ENCODE data around the gene PCSK9. TPM values are rescaled to one million over a fixed set of nuclear protein-coding genes. Genes with fewer than 3 reads are reported as not detected.
"Not testable (repeated sequence)": the region's sequence is repeated elsewhere in the genome, so short reads cannot be mapped to it uniquely, and the experiment has no call there.

Gene PCSK9
- total and polyA plus RNA-seq, 9 of the 15 experiments (the other 6 are each of a cell fraction or from before 2014, with no cell fraction given) = 3.2 to 58.6 (median 24.7) TPM

- TF ChIP-seq HES1 (IDR thresholded peaks at IDR 0.05; ENCODE audit: low read depth) (no peak), DDX20 (tag; IDR thresholded peaks at IDR 0.05; ENCODE audit: low read depth) (no peak), ZBTB1 (CRISPR knock-in tag; IDR thresholded peaks at IDR 0.05; ENCODE audit: borderline replicate concordance, low read depth) (no peak), PTTG1 (tag; IDR thresholded peaks at IDR 0.05; ENCODE audit: low read depth) (no peak), NCOA4 (IDR thresholded peaks at IDR 0.05; ENCODE audit: partially characterized antibody) (no peak), ZNF212 (CRISPR knock-in tag; IDR thresholded peaks at IDR 0.05) (no peak), TEAD1 (CRISPR knock-in tag; IDR thresholded peaks at IDR 0.05) (no peak), ADNP (tag; IDR thresholded peaks at IDR 0.05) (no peak)
These were observed 17.3 kb upstream of the PCSK9 start (continued) for GRCh38 chr1:55021942-55022546.

GRCh38 chr1:55024163-55024562, 15.2 kb upstream of the PCSK9 start:
- H4K20me1 ChIP-seq (replicated peaks; ENCODE audit: control insufficient read depth, insufficient read depth, low read length); H3K4me3 ChIP-seq; FAIRE-seq; H3K27ac ChIP-seq (ENCODE audit: extremely low read depth, low read depth, low read length); H3K4me2 ChIP-seq (ENCODE audit: insufficient read depth, low read length); DNase-seq (ENCODE audit: extremely low read depth in 1 of 4, low spot score in 3 of 4); ATAC-seq; H3K9me1 ChIP-seq (ENCODE audit: control insufficient read depth, insufficient read depth, low read length); H3K9me3 ChIP-seq (replicated peaks; ENCODE audit: control insufficient read depth, insufficient read depth, low read depth, low read length); H3K36me3 ChIP-seq (ENCODE audit: control insufficient read depth, insufficient read depth, low read length); in situ Hi-C loops (cut with MboI); H3K27me3 ChIP-seq (ENCODE audit: control insufficient read depth in 2 of 2, insufficient read depth in 2 of 2, low read length in 2 of 2); intact Hi-C loops (cut with micrococcal nuclease); BruUV-seq (replicated peaks); H3K4me1 ChIP-seq (replicated peaks in 1 of 2; ENCODE audit: control insufficient read depth in 2 of 2, insufficient read depth in 2 of 2, low read length in 2 of 2); H3K9ac ChIP-seq (ENCODE audit: insufficient read depth in 1 of 2, low read depth in 2 of 2, low read length in 2 of 2); POLR2A ChIA-PET; CTCF ChIA-PET (ENCODE audit: low intra/inter-chr PET ratio); H2AFZ ChIP-seq (ENCODE audit: low read depth, low read length); H3K79me2 ChIP-seq (ENCODE audit: control insufficient read depth, insufficient read depth, low read length): not testable (repeated sequence)
- TF ChIP-seq PKNOX1 (IDR thresholded peaks at IDR 0.05) = peak; percentile 48
- WGBS (ENCODE audit: insufficient coverage, low coverage, missing lambda C conversion rate) = 0% methylated on average over 1 of the region's 10 CpGs

- H3K79me2 ChIP-seq (ENCODE audit: control insufficient read depth, insufficient read depth, low read length); DNase-seq (ENCODE audit: extremely low read depth in 1 of 4, low spot score in 3 of 4); in situ Hi-C loops (cut with MboI); ATAC-seq; H3K27ac ChIP-seq (ENCODE audit: extremely low read depth, low read depth, low read length); BruUV-seq (replicated peaks); H4K20me1 ChIP-seq (replicated peaks; ENCODE audit: control insufficient read depth, insufficient read depth, low read length); H3K9ac ChIP-seq (ENCODE audit: insufficient read depth in 1 of 2, low read depth in 2 of 2, low read length in 2 of 2); H2AFZ ChIP-seq (ENCODE audit: low read depth, low read length); H3K9me3 ChIP-seq (replicated peaks; ENCODE audit: control insufficient read depth, insufficient read depth, low read depth, low read length); FAIRE-seq; H3K4me2 ChIP-seq (ENCODE audit: insufficient read depth, low read length); CTCF ChIA-PET (ENCODE audit: low intra/inter-chr PET ratio); intact Hi-C loops (cut with micrococcal nuclease); H3K9me1 ChIP-seq (ENCODE audit: control insufficient read depth, insufficient read depth, low read length); H3K36me3 ChIP-seq (ENCODE audit: control insufficient read depth, insufficient read depth, low read length); H3K4me3 ChIP-seq; H3K4me1 ChIP-seq (replicated peaks in 1 of 2; ENCODE audit: control insufficient read depth in 2 of 2, insufficient read depth in 2 of 2, low read length in 2 of 2); H3K27me3 ChIP-seq (ENCODE audit: control insufficient read depth in 2 of 2, insufficient read depth in 2 of 2, low read length in 2 of 2): not testable (repeated sequence)
- POLR2A ChIA-PET = interaction anchor here (0.6 kb wide), 1 partner anchor 461 kb away, joined by 3 read pairs; no protein-coding TSS in a partner anchor
- 17% methylated on average over 1 of the region's 3 CpGs for WGBS (ENCODE audit: insufficient coverage, low coverage, missing lambda C conversion rate)
These were observed 12.7 kb upstream of the PCSK9 start for GRCh38 chr1:55026682-55027081.
